ENCODE measurements around the gene CCDC91.

Gene CCDC91

DNA sequence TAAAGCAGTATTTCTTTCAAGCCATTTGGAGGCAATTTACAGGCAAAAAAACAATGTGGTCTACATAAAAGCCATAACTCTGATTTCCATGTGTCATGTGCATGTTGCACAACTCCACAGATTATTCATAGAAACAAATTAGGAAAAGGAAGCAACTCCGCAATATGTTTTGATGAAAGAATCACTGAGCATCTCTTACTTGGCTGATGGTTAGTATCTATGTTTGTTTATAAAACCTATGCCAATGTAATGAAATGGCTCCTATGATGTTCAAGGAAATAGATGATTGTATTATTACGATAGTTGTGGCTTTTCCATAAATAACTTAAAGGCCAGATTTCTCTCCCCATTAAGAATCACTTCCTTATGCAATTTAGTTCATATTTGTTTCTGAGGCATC is 373.7 kb downstream of the CCDC91 start:
- H3K27ac ChIP-seq: peak overlapping the region in 1 of 2 donors; percentile 62
- no peak for DNase-seq (ENCODE audit: low spot score)
- TF ChIP-seq, protein P1, sequence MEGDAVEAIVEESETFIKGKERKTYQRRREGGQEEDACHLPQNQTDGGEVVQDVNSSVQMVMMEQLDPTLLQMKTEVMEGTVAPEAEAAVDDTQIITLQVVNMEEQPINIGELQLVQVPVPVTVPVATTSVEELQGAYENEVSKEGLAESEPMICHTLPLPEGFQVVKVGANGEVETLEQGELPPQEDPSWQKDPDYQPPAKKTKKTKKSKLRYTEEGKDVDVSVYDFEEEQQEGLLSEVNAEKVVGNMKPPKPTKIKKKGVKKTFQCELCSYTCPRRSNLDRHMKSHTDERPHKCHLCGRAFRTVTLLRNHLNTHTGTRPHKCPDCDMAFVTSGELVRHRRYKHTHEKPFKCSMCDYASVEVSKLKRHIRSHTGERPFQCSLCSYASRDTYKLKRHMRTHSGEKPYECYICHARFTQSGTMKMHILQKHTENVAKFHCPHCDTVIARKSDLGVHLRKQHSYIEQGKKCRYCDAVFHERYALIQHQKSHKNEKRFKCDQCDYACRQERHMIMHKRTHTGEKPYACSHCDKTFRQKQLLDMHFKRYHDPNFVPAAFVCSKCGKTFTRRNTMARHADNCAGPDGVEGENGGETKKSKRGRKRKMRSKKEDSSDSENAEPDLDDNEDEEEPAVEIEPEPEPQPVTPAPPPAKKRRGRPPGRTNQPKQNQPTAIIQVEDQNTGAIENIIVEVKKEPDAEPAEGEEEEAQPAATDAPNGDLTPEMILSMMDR (IDR thresholded peaks at IDR 0.05): no peak
- H3K4me3 ChIP-seq: no peak overlapping the region

GRCh38 chr12:28568118-28568517 is 377.9 kb downstream of the CCDC91 start:
- TF ChIP-seq, protein P1 (IDR thresholded peaks at IDR 0.05): no peak
- Histone ChIP-seq H3K27ac (no peak overlapping the region), H3K4me3 (no peak overlapping the region)
- no peak for DNase-seq (ENCODE audit: low spot score)

GRCh38 chr12:28568704-28569103 is 378.4 kb downstream of the CCDC91 start:
- Histone ChIP-seq H3K27ac (no peak overlapping the region), H3K4me3 (no peak overlapping the region)
- DNase-seq (ENCODE audit: low spot score): no peak
- TF ChIP-seq, protein P1 (IDR thresholded peaks at IDR 0.05): no peak

DNA sequence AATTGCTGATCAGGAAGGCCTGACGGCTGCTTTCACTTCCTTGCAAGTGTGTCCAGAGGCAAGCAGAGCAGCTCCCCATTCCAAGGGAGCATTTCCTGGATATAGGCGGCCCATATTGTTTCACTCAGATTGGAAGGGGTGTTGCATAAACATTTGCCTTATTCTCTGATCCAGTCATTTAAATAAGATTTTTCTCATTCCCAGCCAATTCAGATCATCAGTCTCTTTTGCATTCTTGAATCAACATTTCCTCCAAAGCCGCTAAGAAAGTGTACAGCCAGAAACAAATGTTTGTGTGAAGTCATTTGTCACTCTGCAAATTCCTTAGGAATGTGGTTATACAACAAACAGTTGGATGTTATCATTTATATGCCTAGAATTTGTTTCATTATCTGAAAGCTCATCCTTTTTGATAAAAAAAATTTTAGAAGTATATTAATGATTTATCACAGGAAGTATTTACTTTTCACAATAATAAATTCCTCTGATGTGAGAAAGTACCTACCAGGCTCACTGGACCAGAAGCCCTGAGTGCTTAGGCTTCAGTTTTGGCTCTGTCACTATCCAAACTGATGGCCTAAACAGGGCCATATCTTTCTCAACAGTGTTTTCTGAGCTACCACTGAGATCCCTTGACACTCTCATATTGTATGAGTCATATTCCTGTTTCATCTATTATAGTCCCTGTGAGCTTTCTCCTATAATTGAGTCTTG is 379.6 kb downstream of the CCDC91 start:
- DNase-seq (ENCODE audit: low spot score): no peak
- peak overlapping the region in 1 of 2 donors; percentile 43 for H3K27ac ChIP-seq
- no peak overlapping the region for H3K4me3 ChIP-seq
- TF ChIP-seq, protein P1 (IDR thresholded peaks at IDR 0.05): no peak

GRCh38 chr12:28570811-28571210 is 380.6 kb downstream of the CCDC91 start:
- Histone ChIP-seq H3K4me3 (no peak overlapping the region), H3K27ac (no peak overlapping the region)
- TF ChIP-seq, protein P1 (IDR thresholded peaks at IDR 0.05): no peak
- no peak for DNase-seq (ENCODE audit: low spot score)

GRCh38 chr12:28574746-28575592 is 384.7 kb downstream of the CCDC91 start:
- Histone ChIP-seq H3K27ac (no peak overlapping the region), H3K4me3 (no peak overlapping the region)
- TF ChIP-seq, protein P1 (IDR thresholded peaks at IDR 0.05): no peak
- no peak for DNase-seq (ENCODE audit: low spot score)

All from coronary artery (tissue), 2 donors.